Skeletal muscle cell (primary cell): ENCODE results near the gene DNAJB12.
A peak's percentile ranks its signal among the peaks of the same experiment; 100 is the strongest.
"Not testable (repeated sequence)": the region's sequence is repeated elsewhere in the genome, so short reads cannot be mapped to it uniquely, and the experiment has no call there.

Experiments
- DNase-seq: peaks from one replicate; pipeline ENCODE4 v3.0.0-alpha.2; 2010; ENCODE audit warnings: low read depth
- H3K4me3 ChIP-seq: 2 replicates; pipeline ENCODE4 v1.5.1; 2011; ENCODE audit warnings: low read depth, mild to moderate bottlenecking, control low read depth, low read length, moderate library complexity

Gene DNAJB12

DNA sequence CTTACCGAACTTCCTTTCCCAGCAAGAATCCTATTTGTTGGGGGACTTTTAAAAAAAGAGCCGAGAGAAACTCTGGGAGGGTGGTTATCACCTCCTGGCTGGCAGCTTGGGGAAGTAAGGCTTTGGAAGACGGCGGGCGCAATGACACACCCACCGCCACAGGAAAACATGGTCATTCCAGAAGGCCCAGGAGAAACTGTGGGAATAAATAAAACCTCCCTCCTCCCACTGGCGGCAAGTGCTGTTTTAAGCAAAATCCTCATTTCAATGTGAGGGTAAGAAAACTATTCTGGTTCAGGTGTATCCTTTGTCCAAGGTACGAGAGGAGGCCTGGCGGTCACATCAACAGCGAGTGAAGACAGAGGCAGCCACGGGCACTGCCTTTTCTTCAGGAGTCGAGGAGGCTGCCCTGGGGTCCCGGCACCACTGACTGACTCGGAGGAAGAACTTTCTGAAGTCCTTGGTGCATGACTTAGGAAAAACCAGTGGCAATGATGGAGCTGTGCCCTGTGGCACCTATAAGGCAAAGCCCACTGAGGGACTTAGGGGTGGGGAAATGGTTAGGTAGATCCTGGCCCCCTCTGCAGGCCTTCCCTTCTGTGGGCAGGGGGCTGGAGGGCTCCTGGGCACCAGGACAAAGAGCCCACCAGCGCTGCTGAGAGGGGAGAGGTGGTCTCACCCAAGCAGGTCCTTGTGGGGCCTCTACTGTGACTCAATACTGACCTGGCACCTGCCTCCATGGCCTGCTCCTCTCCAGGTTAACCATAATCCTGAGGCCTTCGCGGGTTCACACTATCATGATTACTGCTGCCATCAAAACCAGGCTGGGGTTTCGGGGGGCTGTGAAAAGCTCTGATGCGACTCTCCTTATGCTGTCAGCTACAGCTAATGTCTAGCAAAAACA, 21.4 kb downstream of the DNAJB12 start:
- H3K4me3 ChIP-seq: no peak overlapping the region
- no peak for DNase-seq

GRCh38 chr10:72332423-72333111, 22.2 kb downstream of the DNAJB12 start:
- no peak for DNase-seq

GRCh38 chr10:72331575-72332422, 22.9 kb downstream of the DNAJB12 start:
- peak; percentile 86 for DNase-seq
- H3K4me3 ChIP-seq: no peak overlapping the region

More at GRCh38 chr10:72332423-72333111, 22.2 kb downstream of the DNAJB12 start:
- H3K4me3 ChIP-seq: no peak overlapping the region

GRCh38 chr10:72330069-72330426, 24.7 kb downstream of the DNAJB12 start:
- H3K4me3 ChIP-seq: no peak overlapping the region
- DNase-seq: no peak

- no peak overlapping the region for H3K4me3 ChIP-seq
- DNase-seq: no peak
Measured at GRCh38 chr10:72329290-72330068, 25.2 kb downstream of the DNAJB12 start.

- no peak for DNase-seq
- H3K4me3 ChIP-seq: no peak overlapping the region
Measured at GRCh38 chr10:72328829-72329204, 25.9 kb downstream of the DNAJB12 start.

- no peak for DNase-seq
- H3K4me3 ChIP-seq: no peak overlapping the region
Measured at GRCh38 chr10:72328045-72328828, 26.5 kb downstream of the DNAJB12 start.

GRCh38 chr10:72326665-72327603, 27.8 kb downstream of the DNAJB12 start:
- not testable (repeated sequence) for H3K4me3 ChIP-seq, DNase-seq

DNA sequence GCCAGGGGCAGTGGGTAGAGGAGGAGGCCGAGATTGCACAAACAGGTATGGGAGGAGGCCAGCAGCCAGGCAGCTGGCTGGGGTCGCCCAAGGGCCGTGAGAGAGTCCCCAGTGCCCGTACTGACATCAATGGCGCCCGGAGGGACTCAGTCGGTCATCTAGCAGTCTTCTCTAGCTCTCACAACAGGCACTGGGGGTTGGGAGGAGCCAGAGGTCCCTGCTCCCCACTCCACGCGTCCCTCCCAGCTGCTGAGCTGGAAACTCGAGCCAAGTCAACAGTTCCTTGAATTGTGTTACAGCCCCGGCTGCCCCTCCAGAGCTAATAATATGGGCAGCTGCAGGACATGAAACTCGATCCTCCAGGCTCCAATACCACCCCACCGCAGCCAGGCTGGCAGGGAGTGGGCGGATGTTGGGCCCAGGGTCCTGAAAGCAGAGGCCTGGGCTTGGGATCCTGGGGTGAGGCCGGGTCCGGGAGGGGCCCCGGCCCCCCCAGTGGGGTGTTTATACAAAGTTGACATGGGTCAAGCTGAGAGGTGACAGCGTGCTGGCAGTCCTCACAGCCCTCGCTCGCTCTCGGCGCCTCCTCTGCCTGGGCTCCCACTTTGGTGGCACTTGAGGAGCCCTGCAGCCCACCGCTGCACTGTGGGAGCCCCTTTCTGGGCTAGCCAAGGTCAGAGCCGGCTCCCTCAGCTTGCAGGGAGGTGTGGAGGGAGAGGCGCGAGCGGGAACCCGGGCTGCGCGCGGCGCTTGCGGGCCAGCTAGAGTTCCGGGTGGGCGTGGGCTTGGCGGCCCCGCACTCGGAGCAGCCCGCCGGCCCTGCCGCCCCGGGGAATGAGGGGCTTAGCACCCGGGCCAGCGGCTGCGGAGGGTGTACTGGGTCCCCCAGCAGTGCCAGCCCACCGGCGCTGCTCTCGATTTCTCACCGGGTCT, 29.2 kb downstream of the DNAJB12 start:
- H3K4me3 ChIP-seq: not testable (repeated sequence)

DNA sequence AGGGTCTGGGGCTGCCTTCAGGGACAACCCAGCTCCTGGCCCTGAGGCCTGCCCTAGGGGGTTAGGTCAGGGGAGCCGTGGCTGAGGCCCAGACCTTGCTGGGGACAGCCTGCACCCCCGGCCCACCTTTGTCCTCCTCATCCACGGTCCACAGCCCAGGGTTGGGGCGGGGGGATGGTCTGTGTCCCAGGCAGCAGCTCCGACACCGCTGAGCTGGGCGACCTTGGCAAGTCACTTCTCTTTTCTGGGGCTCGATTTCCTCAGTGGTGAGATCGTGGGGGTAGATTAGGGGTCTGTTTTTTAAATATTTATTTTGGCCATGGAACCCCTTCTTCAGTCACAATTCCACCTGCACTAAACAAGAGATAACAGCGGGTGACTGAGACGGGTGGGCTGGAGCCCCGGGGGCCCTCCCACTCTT, 30.9 kb downstream of the DNAJB12 start:
- no peak for DNase-seq

More for the DNA sequence above, 29.2 kb downstream of the DNAJB12 start:
- DNase-seq: peak; percentile 77

GRCh38 chr10:72323108-72323749, 31.5 kb downstream of the DNAJB12 start:
- H3K4me3 ChIP-seq: no peak overlapping the region
- DNase-seq: no peak

More for the DNA sequence above, 30.9 kb downstream of the DNAJB12 start:
- no peak overlapping the region for H3K4me3 ChIP-seq

GRCh38 chr10:72322280-72323058, 32.2 kb downstream of the DNAJB12 start:
- no peak overlapping the region for H3K4me3 ChIP-seq
- no peak for DNase-seq

GRCh38 chr10:72322030-72322279, 32.8 kb downstream of the DNAJB12 start:
- no peak overlapping the region for H3K4me3 ChIP-seq
- DNase-seq: no peak

DNA sequence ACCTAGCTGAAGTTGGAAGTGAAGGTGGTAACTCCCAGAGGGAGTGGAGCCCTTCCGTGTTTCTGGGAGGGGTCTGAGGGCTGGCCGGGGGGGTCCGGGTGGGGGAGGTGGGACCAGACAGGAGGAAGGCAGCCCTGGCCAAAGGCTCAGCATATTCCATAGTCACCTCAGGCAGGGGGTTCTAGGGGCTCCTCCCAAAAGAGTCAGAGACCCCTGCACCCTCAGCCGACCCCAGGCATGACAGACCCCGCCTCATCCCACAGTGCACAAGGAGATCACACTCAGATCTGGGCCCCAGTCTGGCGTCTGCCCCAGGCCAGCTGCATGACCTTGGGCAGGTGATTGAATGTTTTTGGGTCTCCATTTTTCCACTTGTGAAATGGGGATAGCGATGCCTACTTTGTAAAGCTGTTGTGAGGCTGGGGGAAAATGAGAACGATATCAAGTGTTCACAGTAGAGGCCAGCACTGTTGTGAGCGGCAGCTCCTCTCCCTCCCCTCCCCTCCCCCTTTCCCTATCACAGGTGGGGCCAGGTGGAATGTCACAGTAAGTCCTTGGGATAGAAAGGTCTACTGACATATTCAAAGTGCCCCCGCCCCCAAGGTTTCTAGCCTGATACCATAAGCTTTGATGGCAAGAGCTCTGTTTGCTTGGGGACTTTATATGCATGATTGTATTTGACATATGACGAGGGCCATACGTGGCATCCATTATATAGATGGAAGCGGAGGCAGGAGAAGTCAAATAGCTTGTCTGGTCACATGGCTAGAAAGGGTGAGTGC, 33.3 kb downstream of the DNAJB12 start:
- no peak for DNase-seq
- H3K4me3 ChIP-seq: no peak overlapping the region
